RWPE2 (cell line): Measurements from ENCODE around the gene ZFP90.

Source experiments
- ATAC-seq: fragments of 200-7000 bp; cut with Tn5 transposase; 3 replicates; pipeline ENCODE4 v1.9.1; 2021; ENCODE audit warnings: low read depth
- DNase-seq: peaks from one replicate; pipeline ENCODE4 v3.0.0-alpha.2; 2020; ENCODE audit warnings: low spot score
- H3K27ac ChIP-seq: fragments of 450-650 bp; 2 replicates; pipeline ENCODE4 v1.5.1; 2017; ENCODE audit warnings: mild to moderate bottlenecking; ENCODE audit not compliant: poor library complexity, severe bottlenecking
- H3K27me3 ChIP-seq: fragments of 250-450 bp; sonication (Bioruptor Pico); 2 replicates; pipeline ENCODE4 v1.5.1; 2021; ENCODE audit warnings: mild to moderate bottlenecking, moderate library complexity; ENCODE audit not compliant: insufficient read depth, poor library complexity, severe bottlenecking
- H3K36me3 ChIP-seq: fragments of 250-450 bp; sonication (Bioruptor Pico); 2 replicates; pipeline ENCODE4 v1.5.1; 2020; ENCODE audit warnings: low read depth, mild to moderate bottlenecking, moderate library complexity
- H3K4me1 ChIP-seq: fragments of 250-450 bp; sonication (Bioruptor Pico); 2 replicates; pipeline ENCODE4 v1.5.1; 2021; ENCODE audit warnings: mild to moderate bottlenecking, moderate library complexity; ENCODE audit not compliant: insufficient read depth, poor library complexity, severe bottlenecking
- H3K4me3 ChIP-seq: fragments of 250-450 bp; sonication (Bioruptor Pico); 2 replicates; pipeline ENCODE4 v1.5.1; 2021; ENCODE audit warnings: mild to moderate bottlenecking, moderate library complexity; ENCODE audit not compliant: severe bottlenecking
- H3K9me3 ChIP-seq: fragments of 250-450 bp; sonication (Bioruptor Pico); 2 replicates; pipeline ENCODE4 v1.5.1; 2021; ENCODE audit warnings: mild to moderate bottlenecking, moderate library complexity; ENCODE audit not compliant: severe bottlenecking
- CTCF ChIP-seq: fragments of 450-650 bp; IDR thresholded peaks from one replicate; pipeline ENCODE4 v1.5.1; 2017; ENCODE audit warnings: mild to moderate bottlenecking, moderate library complexity; ENCODE audit not compliant: poor library complexity, severe bottlenecking

The ZFP90 gene

GRCh38 chr16:68499006-68499405, 40.1 kb upstream of the ZFP90 start:
- H3K27me3 ChIP-seq, result no peaks in the 10 kb centered on the region
- no peak overlapping the region for H3K4me3 ChIP-seq
- ATAC-seq, result no peak
- peaks cover 4% of the 10 kb centered on the region for H3K9me3 ChIP-seq
- H3K36me3 ChIP-seq, result no peaks in the 10 kb centered on the region
- H3K27ac ChIP-seq, result no peak overlapping the region
- TF ChIP-seq CTCF, result no peak
- no peaks in the 10 kb centered on the region for H3K4me1 ChIP-seq
- no peak for DNase-seq

- Histone ChIP-seq H3K4me1 (no peaks in the 10 kb centered on the region), H3K36me3 (no peaks in the 10 kb centered on the region), H3K27ac (no peak overlapping the region), H3K9me3 (no peaks in the 10 kb centered on the region), H3K4me3 (no peak overlapping the region), H3K27me3 (peaks cover 16% of the 10 kb centered on the region)
- ATAC-seq (peak; percentile 86), DNase-seq (no peak)
- TF ChIP-seq CTCF, result no peak
Observed at GRCh38 chr16:68503334-68503733, 35.8 kb upstream of the ZFP90 start.

GRCh38 chr16:68504066-68504465, 35.0 kb upstream of the ZFP90 start:
- Histone ChIP-seq H3K27ac (no peak overlapping the region), H3K4me1 (no peaks in the 10 kb centered on the region), H3K9me3 (no peaks in the 10 kb centered on the region), H3K27me3 (peaks cover 17% of the 10 kb centered on the region), H3K36me3 (no peaks in the 10 kb centered on the region), H3K4me3 (no peak overlapping the region)
- no peak for DNase-seq
- TF ChIP-seq CTCF, result no peak
- ATAC-seq, result no peak

GRCh38 chr16:68506331-68507053, 32.6 kb upstream of the ZFP90 start:
- TF ChIP-seq CTCF, result no peak
- no peak for ATAC-seq
- Histone ChIP-seq H3K27ac (no peak overlapping the region), H3K9me3 (no peaks in the 10 kb centered on the region), H3K27me3 (peaks cover 23% of the 10 kb centered on the region), H3K4me3 (no peak overlapping the region), H3K36me3 (no peaks in the 10 kb centered on the region), H3K4me1 (no peaks in the 10 kb centered on the region)
- DNase-seq, result no peak

- DNase-seq (no peak), ATAC-seq (no peak)
- TF ChIP-seq CTCF, result no peak
- no peaks in the 10 kb centered on the region for H3K36me3 ChIP-seq
- peaks cover 23% of the 10 kb centered on the region for H3K27me3 ChIP-seq
- H3K9me3 ChIP-seq, result no peaks in the 10 kb centered on the region
- H3K4me1 ChIP-seq, result no peaks in the 10 kb centered on the region
- no peak overlapping the region for H3K27ac ChIP-seq
- H3K4me3 ChIP-seq, result no peak overlapping the region
Observed at GRCh38 chr16:68508013-68508412, 31.1 kb upstream of the ZFP90 start.
